Natural killer cell (primary cell): ENCODE data around the gene KRT40. TPM values are rescaled to one million over a fixed set of nuclear protein-coding genes. Genes with fewer than 3 reads are reported as not detected.

Source experiments
- ATAC-seq, 3 donors: fragments of 150-1000 bp in 2 of 3; fragments of 200-7000 bp in 1 of 3; cut with Tn5 transposase; 1 replicate in 1 of 3; 2 replicates in 2 of 3; pipeline ENCODE4 v1.10.0; 2021; ENCODE audit warnings: mild to moderate bottlenecking in 2 of 3, moderate library complexity in 2 of 3
- DNase-seq, 2 donors: peaks; one replicate each; pipeline versions ENCODE4 v3.0.0 to v3.0.0-alpha.2; 2013 to 2021; ENCODE audit warnings: mixed read lengths in 1 of 2
- H3K27ac ChIP-seq: one replicate; pipeline ENCODE4 v1.5.1; 2013; ENCODE audit warnings: mild to moderate bottlenecking, low read length
- H3K27me3 ChIP-seq: one replicate; pipeline ENCODE4 v1.6.1; 2013; ENCODE audit warnings: low read length; ENCODE audit not compliant: control insufficient read depth, insufficient read depth
- H3K36me3 ChIP-seq: one replicate; pipeline ENCODE4 v1.6.1; 2013; ENCODE audit warnings: low read length; ENCODE audit not compliant: control insufficient read depth, insufficient read depth
- H3K4me1 ChIP-seq: one replicate; pipeline ENCODE4 v1.6.1; 2013; ENCODE audit warnings: low read length; ENCODE audit not compliant: control insufficient read depth, insufficient read depth
- H3K4me3 ChIP-seq: one replicate; pipeline ENCODE4 v1.5.1; 2013; ENCODE audit warnings: low read length
- H3K9me3 ChIP-seq: one replicate; pipeline ENCODE4 v1.6.1; 2013; ENCODE audit warnings: low read length; ENCODE audit not compliant: control insufficient read depth, insufficient read depth
- H3K27ac Mint-ChIP-seq, 2 donors: one replicate each; pipeline ENCODE4 v1.8.0; 2022; ENCODE audit warnings: mild to moderate bottlenecking in 2 of 2, mixed read lengths in 2 of 2, moderate library complexity in 1 of 2
- H3K27me3 Mint-ChIP-seq, 2 donors: one replicate each; pipeline ENCODE4 v1.8.0; 2022; ENCODE audit warnings: low read depth in 2 of 2, mixed read lengths in 2 of 2
- H3K36me3 Mint-ChIP-seq: one replicate; pipeline ENCODE4 v1.8.0; 2022; ENCODE audit warnings: mixed read lengths
- H3K4me1 Mint-ChIP-seq, 2 donors: one replicate each; pipeline ENCODE4 v1.8.0; 2022; ENCODE audit warnings: mixed read lengths in 2 of 2
- H3K4me3 Mint-ChIP-seq: one replicate; pipeline ENCODE4 v1.8.0; 2022; ENCODE audit warnings: mild to moderate bottlenecking, moderate library complexity, mixed read lengths
- H3K9me3 Mint-ChIP-seq, 2 donors: one replicate each; pipeline ENCODE4 v1.8.0; 2022; ENCODE audit warnings: mixed read lengths in 2 of 2
- WGBS: methylation state at CpG from one replicate; pipeline ENCODE4 v1.1.7; 2013; ENCODE audit warnings: missing lambda C conversion rate; ENCODE audit not compliant: insufficient coverage; 5-methylcytosine and 5-hydroxymethylcytosine counted together
- intact Hi-C: fragments of 100-400 bp; cut with micrococcal nuclease; formaldehyde crosslinking; loops from one replicate; pipeline ENCODE4 v1.14.2; 2022
- total RNA-seq, 4 donors: library from RNA; stranded (reverse); fragments of 120-200 nt in 1 of 4; gene quantifications; one replicate each; pipeline versions ENCODE4 v1.2.3 to v1.2.4, GENCODE V29; 2013 to 2022
- TF ChIP-seq, protein P1 (sequence below): fragments of 200-600 bp; IDR thresholded peaks from one replicate; pipeline ENCODE4 v1.8.0; 2022; ENCODE audit warnings: antibody characterized with exemption

The KRT40 gene
- total RNA-seq, 3 donors from 2014 or later (not counting 1 experiment from before 2014, with no cell fraction given) = not detected

DNA sequence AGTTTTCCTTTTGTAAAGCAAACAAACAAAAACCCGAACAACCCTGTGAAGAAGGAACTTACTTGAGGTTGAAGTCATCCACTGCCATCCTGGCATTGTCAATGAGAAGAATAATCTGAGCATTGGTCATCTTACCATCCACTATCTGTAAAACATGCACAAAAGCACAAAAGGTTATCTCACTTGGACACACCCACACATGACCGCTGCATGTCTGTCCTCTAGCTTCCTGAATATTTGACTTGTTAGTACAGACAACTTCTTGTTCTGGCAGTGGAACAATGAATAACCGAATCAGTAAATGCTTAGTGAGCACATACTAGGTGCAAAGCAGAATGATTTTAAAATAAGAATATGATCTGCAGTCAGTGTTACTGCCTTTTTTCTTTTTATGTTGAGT, 52.8 kb downstream of the KRT40 start:
- no peaks in the 10 kb centered on the region for H3K36me3 ChIP-seq
- no peak overlapping the region for H3K4me3 ChIP-seq
- peaks cover 15 to 39% of the 10 kb centered on the region in 2 donors for H3K27me3 Mint-ChIP-seq
- no peaks in the 10 kb centered on the region for H3K4me1 ChIP-seq
- 84% methylated on average over 3 of the region's 3 CpGs for WGBS
- H3K9me3 ChIP-seq = no peaks in the 10 kb centered on the region
- DNase-seq (no peak), ATAC-seq (no peak)
- no peaks in the 10 kb centered on the region for H3K4me1 Mint-ChIP-seq
- no peak overlapping the region for H3K27ac ChIP-seq
- no peaks in the 10 kb centered on the region for H3K9me3 Mint-ChIP-seq
- no peaks in the 10 kb centered on the region for H3K27me3 ChIP-seq
- intact Hi-C loops = no loop called here
- H3K36me3 Mint-ChIP-seq = no peaks in the 10 kb centered on the region
- H3K4me3 Mint-ChIP-seq = no peak overlapping the region
- no peak overlapping the region for H3K27ac Mint-ChIP-seq
- TF ChIP-seq, protein P1, sequence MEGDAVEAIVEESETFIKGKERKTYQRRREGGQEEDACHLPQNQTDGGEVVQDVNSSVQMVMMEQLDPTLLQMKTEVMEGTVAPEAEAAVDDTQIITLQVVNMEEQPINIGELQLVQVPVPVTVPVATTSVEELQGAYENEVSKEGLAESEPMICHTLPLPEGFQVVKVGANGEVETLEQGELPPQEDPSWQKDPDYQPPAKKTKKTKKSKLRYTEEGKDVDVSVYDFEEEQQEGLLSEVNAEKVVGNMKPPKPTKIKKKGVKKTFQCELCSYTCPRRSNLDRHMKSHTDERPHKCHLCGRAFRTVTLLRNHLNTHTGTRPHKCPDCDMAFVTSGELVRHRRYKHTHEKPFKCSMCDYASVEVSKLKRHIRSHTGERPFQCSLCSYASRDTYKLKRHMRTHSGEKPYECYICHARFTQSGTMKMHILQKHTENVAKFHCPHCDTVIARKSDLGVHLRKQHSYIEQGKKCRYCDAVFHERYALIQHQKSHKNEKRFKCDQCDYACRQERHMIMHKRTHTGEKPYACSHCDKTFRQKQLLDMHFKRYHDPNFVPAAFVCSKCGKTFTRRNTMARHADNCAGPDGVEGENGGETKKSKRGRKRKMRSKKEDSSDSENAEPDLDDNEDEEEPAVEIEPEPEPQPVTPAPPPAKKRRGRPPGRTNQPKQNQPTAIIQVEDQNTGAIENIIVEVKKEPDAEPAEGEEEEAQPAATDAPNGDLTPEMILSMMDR = no peak

Other genes starting within 250 kb of the KRT40 start
- gene KRT25, start 229.0 kb downstream of the KRT40 start, total RNA-seq = not detected
- not detected for gene KRT26, start 212.1 kb downstream of the KRT40 start, total RNA-seq
- gene KRT27, start 201.8 kb downstream of the KRT40 start, total RNA-seq = not detected
- not detected for gene KRT28, start 184.4 kb downstream of the KRT40 start, total RNA-seq
- gene KRT10, start 161.7 kb downstream of the KRT40 start, total RNA-seq = 10 to 100 TPM; 23.6 to 35.9 (median 25.5) TPM
- gene KRT12, start 117.1 kb downstream of the KRT40 start, total RNA-seq = not detected
- gene KRT20, start 99.1 kb downstream of the KRT40 start, total RNA-seq = not detected
- under 1 TPM in 1 of 3 donors, not detected in 2; 0.83 TPM for gene KRT23, start 46.7 kb downstream of the KRT40 start, total RNA-seq
- gene KRT39, start 17.4 kb downstream of the KRT40 start, total RNA-seq = not detected
- not detected for gene KRTAP3-3, start 9.8 kb upstream of the KRT40 start, total RNA-seq
- gene KRTAP3-2, start 15.6 kb upstream of the KRT40 start, total RNA-seq = not detected
- gene KRTAP3-1, start 24.8 kb upstream of the KRT40 start, total RNA-seq = not detected
- not detected for gene KRTAP1-5, start 42.9 kb upstream of the KRT40 start, total RNA-seq
- gene KRTAP1-4, start 45.9 kb upstream of the KRT40 start, total RNA-seq = not detected
- not detected for gene KRTAP1-3, start 50.5 kb upstream of the KRT40 start, total RNA-seq
- not detected for gene KRTAP1-1, start 57.1 kb upstream of the KRT40 start, total RNA-seq
- gene KRTAP2-1, start 63.0 kb upstream of the KRT40 start, total RNA-seq = not detected
- not detected for gene KRTAP2-2, start 70.9 kb upstream of the KRT40 start, total RNA-seq
- not detected for gene KRTAP2-3, start 75.8 kb upstream of the KRT40 start, total RNA-seq
- not detected for gene KRTAP2-4, start 81.6 kb upstream of the KRT40 start, total RNA-seq
- not detected for gene KRTAP4-7, start 99.8 kb upstream of the KRT40 start, total RNA-seq
- gene KRTAP4-8, start 113.8 kb upstream of the KRT40 start, total RNA-seq = not detected
- not detected for gene KRTAP4-16, start 117.9 kb upstream of the KRT40 start, total RNA-seq
- gene KRTAP4-9, start 121.1 kb upstream of the KRT40 start, total RNA-seq = not detected
- gene KRTAP4-11, start 134.0 kb upstream of the KRT40 start, total RNA-seq = not detected
- gene KRTAP4-12, start 139.9 kb upstream of the KRT40 start, total RNA-seq = not detected
- gene KRTAP4-6, start 156.2 kb upstream of the KRT40 start, total RNA-seq = not detected
- gene KRTAP4-5, start 165.5 kb upstream of the KRT40 start, total RNA-seq = not detected
- gene KRTAP4-4, start 176.4 kb upstream of the KRT40 start, total RNA-seq = not detected
- gene KRTAP4-3, start 183.9 kb upstream of the KRT40 start, total RNA-seq = not detected
- not detected for gene KRTAP4-2, start 193.9 kb upstream of the KRT40 start, total RNA-seq
- not detected for gene KRTAP4-1, start 200.6 kb upstream of the KRT40 start, total RNA-seq
- not detected for gene KRTAP9-1, start 205.6 kb upstream of the KRT40 start, total RNA-seq
- not detected for gene KRTAP9-2, start 242.3 kb upstream of the KRT40 start, total RNA-seq
- gene KRTAP9-3, start 248.1 kb upstream of the KRT40 start, total RNA-seq = not detected